ENCODE results near the gene PSMD2. TPM values are rescaled to one million over a fixed set of nuclear protein-coding genes. Genes with fewer than 3 reads are reported as not detected.

The PSMD2 gene
- total RNA-seq, 1 experiment from 2014 or later = 344 TPM

- H2AFZ ChIP-seq (ENCODE audit: low read length) = no peak overlapping the region
- no CpG with 5 or more reads among the region's 8 CpGs for WGBS (ENCODE audit: extremely low coverage, insufficient read length, low lambda C conversion rate)
Observed at GRCh38 chr3:184354754-184355153, 55.7 kb downstream of the PSMD2 start.

More at GRCh38 chr3:184354754-184355153, 55.7 kb downstream of the PSMD2 start:
- H2BK5ac ChIP-seq (ENCODE audit: insufficient read length, low read length) = no peak overlapping the region
- no peak overlapping the region for H3T11ph ChIP-seq (ENCODE audit: low read length)
- TF ChIP-seq CTCF (conservative IDR thresholded peaks at IDR 0.05) = no peak
- peak; percentile 25 for DNase-seq
- no peak overlapping the region for H3K23ac ChIP-seq (ENCODE audit: insufficient read length, low read depth, low read length)
- Mint-ChIP-seq H3K4me3 (no peak overlapping the region), H3K36me3 (ENCODE audit: insufficient read depth in 1 of 3, low read depth in 3 of 3) (peaks cover 22 to 61% (median 54%) of the 10 kb centered on the region in 3 experiments; a peak in 6 of 7 replicates), H3K27me3 (ENCODE audit: low read depth) (no peaks in the 10 kb centered on the region; the same call in none of the 2 replicates), H3K4me1 (peaks cover 13 to 23% of the 10 kb centered on the region in 2 experiments), H3K9me3 (no peaks in the 10 kb centered on the region; a peak in 1 of 5 replicates), H3K27ac (no peak overlapping the region)
- H3K79me2 ChIP-seq (ENCODE audit: insufficient read depth, low read length) = no peaks in the 10 kb centered on the region; the same call in 1 of the 2 replicates
- no peak overlapping the region for H2BK120ac ChIP-seq (ENCODE audit: low read depth, low read length, poor library complexity, severe bottlenecking)
- no peak overlapping the region for H3K4ac ChIP-seq (ENCODE audit: low read depth, low read length)
- H4K5ac ChIP-seq (ENCODE audit: insufficient read length, low read depth, low read length) = no peak overlapping the region
- H2BK20ac ChIP-seq (ENCODE audit: low read depth, low read length, poor library complexity, severe bottlenecking) = no peak overlapping the region
- no peak overlapping the region for H4K91ac ChIP-seq (ENCODE audit: insufficient read length, low read depth, low read length)
- H3K9me3 ChIP-seq (ENCODE audit: control insufficient read depth, low read depth, low read length) = no peaks in the 10 kb centered on the region
- H3K27me3 ChIP-seq (ENCODE audit: insufficient read depth, low read length) = no peaks in the 10 kb centered on the region
- no peak overlapping the region for H2BK12ac ChIP-seq (ENCODE audit: insufficient read length, low read depth, low read length)
- H3K4me2 ChIP-seq (ENCODE audit: insufficient read depth, insufficient read length, low read length) = no peak overlapping the region
- no peak overlapping the region for H2AK5ac ChIP-seq (ENCODE audit: insufficient read length, low read length)
- H3K27ac ChIP-seq (ENCODE audit: insufficient read length, low read depth, low read length) = no peak overlapping the region
- no peak overlapping the region for H2BK15ac ChIP-seq (ENCODE audit: low read depth, low read length)
- no peak overlapping the region for H4K8ac ChIP-seq (replicated peaks; ENCODE audit: insufficient read length, low read depth, low read length)
- no peak overlapping the region for H3K9ac ChIP-seq (ENCODE audit: extremely low read depth, insufficient read length, low read length)
- H3K79me1 ChIP-seq (ENCODE audit: insufficient read depth, low read depth, low read length, poor library complexity, severe bottlenecking) = no peaks in the 10 kb centered on the region
- H3K4me1 ChIP-seq (ENCODE audit: insufficient read depth, low read length) = no peaks in the 10 kb centered on the region; the same call in 1 of the 2 replicates
- H3K23me2 ChIP-seq (ENCODE audit: insufficient read length, low read depth, low read length, poor library complexity, severe bottlenecking) = no peaks in the 10 kb centered on the region
- H3K14ac ChIP-seq (ENCODE audit: insufficient read depth, low read length) = no peak overlapping the region
- H3K18ac ChIP-seq (ENCODE audit: insufficient read length, low read depth, low read length) = no peak overlapping the region
- H4K20me1 ChIP-seq (ENCODE audit: control insufficient read depth, insufficient read depth, insufficient read length) = no peaks in the 10 kb centered on the region
- no peak overlapping the region for H3K56ac ChIP-seq (ENCODE audit: insufficient read length, low read depth, low read length)
